GM19395 (cell line): ENCODE measurements around the gene INF2.

Experiments
- ATAC-seq: cut with Tn5 transposase; IDR thresholded peaks from one replicate; pipeline ENCODE4 v1.9.1; 2021; ENCODE audit warnings: mild to moderate bottlenecking, moderate library complexity; ENCODE audit not compliant: unreplicated experiment

INF2 gene

GRCh38 chr14:104732931-104733681 lies 43.7 kb downstream of the INF2 start:
- ATAC-seq: no peak

GRCh38 chr14:104734051-104734587 lies 44.7 kb downstream of the INF2 start:
- no peak for ATAC-seq

GRCh38 chr14:104734601-104734990 lies 45.2 kb downstream of the INF2 start:
- ATAC-seq: no peak

- ATAC-seq: no peak
These were observed 45.8 kb downstream of the INF2 start for GRCh38 chr14:104734991-104735779.

GRCh38 chr14:104735830-104736642 lies 46.6 kb downstream of the INF2 start:
- no peak for ATAC-seq

GRCh38 chr14:104738375-104739019 lies 49.1 kb downstream of the INF2 start:
- ATAC-seq: no peak

GRCh38 chr14:104739026-104739425 lies 49.6 kb downstream of the INF2 start:
- ATAC-seq: no peak

GRCh38 chr14:104739546-104740516 lies 50.4 kb downstream of the INF2 start:
- no peak for ATAC-seq

- ATAC-seq: no peak
These were observed 51.8 kb downstream of the INF2 start for GRCh38 chr14:104741108-104741802.

GRCh38 chr14:104741803-104742251 lies 52.4 kb downstream of the INF2 start:
- no peak for ATAC-seq

- no peak for ATAC-seq
These were observed 53.4 kb downstream of the INF2 start for GRCh38 chr14:104742586-104743455.

GRCh38 chr14:104743461-104744380 lies 54.3 kb downstream of the INF2 start:
- ATAC-seq: no peak

- no peak for ATAC-seq
These were observed 55.1 kb downstream of the INF2 start for GRCh38 chr14:104744484-104744883.

- no peak for ATAC-seq
These were observed 56.0 kb downstream of the INF2 start for GRCh38 chr14:104745431-104745830.

GRCh38 chr14:104746071-104746545 lies 56.7 kb downstream of the INF2 start:
- no peak for ATAC-seq

- no peak for ATAC-seq
These were observed 57.6 kb downstream of the INF2 start for GRCh38 chr14:104746934-104747481.
